GM20000 (cell line): ENCODE results near the gene BRD1.
"Not testable (repeated sequence)": the region's sequence is repeated elsewhere in the genome, so short reads cannot be mapped to it uniquely, and the experiment has no call there.

Experiments used
- DNase-seq: peaks from one replicate; pipeline ENCODE4 v3.0.0; 2012; ENCODE audit warnings: low spot score
- CTCF ChIP-seq: IDR thresholded peaks from 2 replicates; pipeline ENCODE4 v1.5.1; 2012; ENCODE audit warnings: mild to moderate bottlenecking, control low read depth; ENCODE audit errors: extremely low read depth, missing control alignments

Gene BRD1

DNA sequence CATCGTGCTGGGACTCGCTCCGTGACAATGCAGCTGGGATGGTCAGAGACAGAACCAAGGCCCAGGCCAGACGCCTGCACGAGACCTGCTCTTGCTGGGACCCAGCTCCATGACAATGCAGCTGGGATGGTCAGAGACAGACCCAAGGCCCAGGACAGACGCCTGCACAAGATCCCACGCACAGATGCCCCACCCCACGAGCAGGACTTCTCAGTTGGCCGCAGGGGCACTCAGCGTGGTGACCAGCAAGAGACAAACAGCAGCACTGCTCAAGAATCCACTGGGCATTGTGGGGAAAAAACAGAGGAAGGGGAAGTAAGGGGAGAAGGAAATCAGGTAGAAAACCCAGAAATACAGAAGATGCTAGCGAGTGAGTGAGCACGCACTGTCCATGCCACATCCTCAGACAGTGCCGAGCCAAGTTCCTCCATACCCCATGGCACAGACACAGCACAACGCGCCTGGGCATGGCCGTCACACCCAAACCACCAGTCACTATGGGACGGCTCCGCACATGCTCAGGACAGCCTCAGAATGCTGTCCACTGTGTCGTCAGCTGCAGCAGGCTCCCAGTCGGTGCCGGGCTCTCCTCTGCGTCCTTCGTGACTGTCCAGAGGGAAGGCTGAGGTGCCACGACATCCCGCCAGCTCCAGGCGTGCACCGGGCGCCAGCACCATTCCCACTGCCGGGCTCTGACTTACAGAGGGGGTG, 44.5 kb downstream of the BRD1 start:
- no peak for DNase-seq
- TF ChIP-seq CTCF, result no peak

- not testable (repeated sequence) for DNase-seq
Measured at GRCh38 chr22:49781886-49782285, 45.8 kb downstream of the BRD1 start.

GRCh38 chr22:49781289-49781782, 46.3 kb downstream of the BRD1 start:
- TF ChIP-seq CTCF, result no peak
- DNase-seq, result no peak

DNA sequence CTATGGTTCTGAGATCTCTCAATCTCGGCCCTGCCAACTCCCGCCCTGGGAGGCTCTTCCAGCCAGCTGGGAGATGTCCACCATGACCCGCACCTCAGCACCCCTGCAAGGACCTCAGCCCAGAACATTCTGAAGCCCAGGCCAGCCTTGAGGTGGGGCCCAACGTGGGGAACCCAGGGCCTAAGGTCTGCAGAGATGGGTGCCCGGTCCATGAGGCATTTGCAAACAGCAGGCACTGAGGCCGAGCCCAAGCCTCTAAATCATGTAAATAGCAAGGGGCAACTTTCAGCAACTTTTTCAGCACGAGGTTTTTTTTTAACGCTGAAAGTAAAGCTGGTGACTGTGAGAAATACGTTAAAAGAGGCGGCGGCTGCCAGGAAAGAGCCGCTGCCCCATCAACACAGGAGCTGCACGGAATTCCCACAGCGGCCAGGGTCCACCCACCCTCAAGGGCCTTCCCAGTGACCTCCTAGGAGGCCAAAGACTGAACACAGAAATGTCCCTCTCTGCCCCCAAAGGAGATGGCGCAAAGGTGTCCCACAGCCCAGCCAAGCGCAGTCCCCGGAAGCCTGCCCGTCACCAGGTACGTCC, 46.9 kb downstream of the BRD1 start:
- DNase-seq, result no peak
- no peak for TF ChIP-seq CTCF

DNA sequence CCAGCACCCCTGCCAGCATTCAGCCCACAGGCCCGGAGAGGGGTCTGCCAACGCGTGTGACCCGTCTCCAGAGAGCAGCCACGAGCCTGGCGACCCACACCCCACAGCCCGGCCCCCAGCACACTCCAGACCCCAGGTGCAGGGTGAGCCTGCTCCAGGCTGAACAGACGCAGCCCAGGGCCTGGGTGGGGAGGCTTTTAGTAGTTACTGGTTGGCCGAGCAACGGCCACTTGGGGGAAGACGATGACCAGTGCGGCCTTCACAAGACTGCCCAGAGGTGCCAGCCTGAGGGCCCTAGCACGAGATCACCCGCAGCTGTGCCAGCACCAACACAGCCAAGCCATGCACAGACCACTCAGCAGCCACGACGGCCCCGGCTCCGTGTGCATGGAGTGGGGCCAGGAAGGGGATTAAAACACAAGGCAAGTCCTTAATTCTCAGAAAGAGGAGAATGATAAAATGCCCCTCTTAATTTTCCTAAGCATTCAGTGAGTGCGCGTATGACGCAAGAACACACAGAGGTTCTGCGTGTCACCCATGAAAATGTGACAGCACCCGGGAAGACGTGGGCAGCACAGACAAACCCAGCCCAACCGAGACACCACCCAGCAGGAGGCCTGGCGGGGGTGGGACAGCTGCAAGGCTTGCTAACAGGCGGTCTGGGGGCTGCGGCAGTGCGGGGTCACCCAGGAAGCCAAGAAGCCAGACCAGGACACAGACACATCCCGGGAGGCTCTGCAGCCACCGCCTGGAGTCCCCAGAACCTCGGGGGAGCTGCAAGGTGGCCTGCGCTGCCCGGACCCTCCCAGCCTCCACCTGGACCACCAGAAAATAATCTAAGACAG, 47.6 kb downstream of the BRD1 start:
- DNase-seq, result no peak
- no peak for TF ChIP-seq CTCF

DNA sequence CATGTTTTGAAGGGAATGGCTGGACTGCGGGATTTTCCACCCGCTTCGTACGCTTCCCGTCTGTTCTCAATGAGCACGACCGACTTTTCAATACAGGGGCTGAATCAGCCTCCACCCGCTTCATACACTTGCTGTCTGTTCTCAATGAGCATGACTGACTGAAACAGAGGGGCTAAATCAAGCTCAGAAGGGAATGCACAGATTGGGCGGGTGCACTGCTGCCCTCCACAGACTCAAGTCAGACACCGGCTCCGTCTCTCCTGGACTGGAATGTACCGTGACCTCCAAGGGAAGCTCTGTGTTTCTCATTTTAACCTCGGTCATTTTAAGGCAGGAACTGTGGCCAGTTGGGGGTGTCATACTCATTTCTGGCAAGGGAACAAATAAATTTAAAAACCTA, 48.5 kb downstream of the BRD1 start:
- TF ChIP-seq CTCF, result no peak
- DNase-seq, result no peak

DNA sequence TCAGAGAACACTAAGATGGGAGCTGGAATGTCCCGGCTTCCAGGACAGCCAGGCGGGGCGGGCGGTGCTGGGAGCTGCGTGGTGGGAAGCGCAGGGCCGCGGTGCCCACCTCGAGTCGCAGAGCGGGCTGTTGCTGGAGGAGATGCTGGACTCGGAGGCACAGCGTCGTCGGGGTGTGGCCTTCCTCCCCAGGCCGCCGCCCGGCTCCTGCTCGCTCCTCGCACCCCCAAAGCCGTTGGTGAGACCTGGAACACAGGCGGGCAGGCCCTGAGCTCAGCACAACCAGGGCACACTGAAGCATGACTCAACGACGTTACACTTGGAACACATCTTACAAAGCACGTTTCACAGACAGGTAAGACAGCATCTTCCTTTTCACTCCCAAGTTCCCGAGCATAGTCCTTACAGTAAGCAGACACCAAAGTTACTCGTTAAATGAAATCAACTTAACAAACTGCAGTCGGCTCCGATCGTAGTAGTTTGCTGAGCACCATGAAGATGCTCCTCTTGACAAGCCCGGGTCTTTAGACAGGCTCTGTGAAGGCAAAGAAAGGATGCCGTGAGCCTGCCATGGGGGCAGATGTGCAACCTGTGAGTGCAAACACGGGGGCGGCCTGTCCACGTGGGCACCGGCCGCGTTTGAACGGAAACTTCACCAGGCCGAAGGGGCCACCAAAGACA, 50.0 kb downstream of the BRD1 start:
- no peak for DNase-seq
- TF ChIP-seq CTCF, result no peak
